Liver (tissue), 9 donors: Measurements from ENCODE around the gene RUNDC1. TPM values are rescaled to one million over a fixed set of nuclear protein-coding genes. Genes with fewer than 3 reads are reported as not detected.

Source experiments
- DNase-seq: peaks from one replicate; pipeline ENCODE4 v3.0.0-alpha.2; 2017; ENCODE audit warnings: low spot score
- H3K27ac ChIP-seq, 2 donors: one replicate each; pipeline ENCODE4 v1.7.0; 2013; ENCODE audit warnings: inconsistent platforms in 2 of 2, low read length in 2 of 2, control low read depth in 1 of 2, low read depth in 1 of 2, mild to moderate bottlenecking in 1 of 2
- H3K27me3 ChIP-seq, 4 donors: one replicate each; pipeline versions ENCODE4 v1.6.1 to v1.7.0; 2013; ENCODE audit warnings: low read length in 3 of 4, inconsistent platforms in 1 of 4, mild to moderate bottlenecking in 1 of 4, moderate library complexity in 1 of 4; ENCODE audit not compliant: control insufficient read depth in 4 of 4, insufficient read depth in 4 of 4
- H3K36me3 ChIP-seq, 4 donors: one replicate each; pipeline versions ENCODE4 v1.6.1 to v1.7.0; 2013; ENCODE audit warnings: low read length in 3 of 4, mild to moderate bottlenecking in 3 of 4, low read depth in 1 of 4, moderate library complexity in 1 of 4; ENCODE audit not compliant: control insufficient read depth in 4 of 4, insufficient read depth in 3 of 4
- H3K4me1 ChIP-seq, 4 donors: one replicate each; pipeline versions ENCODE4 v1.6.1 to v1.7.0; 2013; ENCODE audit warnings: low read length in 3 of 4, mild to moderate bottlenecking in 3 of 4, moderate library complexity in 1 of 4; ENCODE audit not compliant: control insufficient read depth in 4 of 4, insufficient read depth in 4 of 4
- H3K4me3 ChIP-seq, 3 donors: one replicate each; pipeline versions ENCODE4 v1.6.1 to v1.7.0; 2013; ENCODE audit warnings: low read length in 3 of 3, control low read depth in 1 of 3, low read depth in 1 of 3, mild to moderate bottlenecking in 1 of 3
- H3K9ac ChIP-seq, 2 donors: one replicate each; pipeline ENCODE4 v1.7.0; 2013; ENCODE audit warnings: low read length in 2 of 2, mild to moderate bottlenecking in 2 of 2, moderate library complexity in 2 of 2, control low read depth in 1 of 2, low read depth in 1 of 2
- H3K9me3 ChIP-seq, 4 donors: one replicate each; pipeline versions ENCODE4 v1.6.1 to v1.7.0; 2013; ENCODE audit warnings: low read length in 3 of 4; ENCODE audit not compliant: control insufficient read depth in 4 of 4
- HNF4A ChIP-seq, 2 donors: conservative IDR thresholded peaks; 2 replicates each; pipeline ENCODE4 v1.6.1; 2016; ENCODE audit warnings: antibody characterized with exemption in 2 of 2, mild to moderate bottlenecking in 2 of 2
- HNF4G ChIP-seq: IDR thresholded peaks from 2 replicates; pipeline ENCODE4 v1.6.1; 2016; ENCODE audit warnings: antibody characterized with exemption
- REST ChIP-seq: IDR thresholded peaks from 2 replicates; pipeline ENCODE4 v1.6.1; 2016; ENCODE audit warnings: antibody characterized with exemption, mild to moderate bottlenecking
- RXRA ChIP-seq, 2 donors: IDR thresholded peaks; 2 replicates each; pipeline ENCODE4 v1.6.1; 2017 to 2018; ENCODE audit warnings: antibody characterized with exemption in 2 of 2, mild to moderate bottlenecking in 1 of 2
- SP1 ChIP-seq: IDR thresholded peaks from 2 replicates; pipeline ENCODE4 v1.6.1; 2018; ENCODE audit warnings: antibody characterized with exemption, mild to moderate bottlenecking
- YY1 ChIP-seq: IDR thresholded peaks from 2 replicates; pipeline ENCODE4 v1.6.1; 2016; ENCODE audit warnings: antibody characterized with exemption, mild to moderate bottlenecking
- WGBS: extraction: QIAGEN DNeasy Blood & Tissue Kit; methylation state at CpG from one replicate; pipeline ENCODE4 v1.1.7; 2013; 5-methylcytosine and 5-hydroxymethylcytosine counted together
- polyA plus RNA-seq, 2 donors: library from polyadenylated mRNA; stranded (reverse) in 1 of 2; unstranded in 1 of 2; fragments of 200-250 nt in 1 of 2; fragments of >200 nt in 1 of 2; fragmentation: Nextera tagmentation in 1 of 2; extraction: Ambion mirVana in 1 of 2; gene quantifications; one replicate each; pipeline versions ENCODE4 v1.2.1 to v1.2.3, GENCODE V29; 2013 to 2015
- total RNA-seq, 2 donors: library from RNA; depleted of rRNA; stranded (reverse); fragments of >200 nt; gene quantifications; one replicate each; pipeline ENCODE4 v1.2.3, GENCODE V29; 2014
- TF ChIP-seq, protein P1 (sequence below): fragments of 150-350 bp; IDR thresholded peaks from 2 replicates; pipeline ENCODE4 v1.5.1; 2017; ENCODE audit warnings: improper control_type of control experiment, low read depth, low read length; ENCODE audit not compliant: missing input control
- TF ChIP-seq, protein P2 (sequence below): IDR thresholded peaks from 2 replicates; pipeline ENCODE4 v1.6.1; 2016; ENCODE audit warnings: antibody characterized with exemption
- donor health status: healthy.
- donor health status: healthy.
- donor health status: healthy.
- donor health status: healthy.
- donor health status: healthy.

The RUNDC1 gene
- total and polyA plus RNA-seq, 4 donors = 2.9 to 8.1 (median 4.4) TPM

DNA sequence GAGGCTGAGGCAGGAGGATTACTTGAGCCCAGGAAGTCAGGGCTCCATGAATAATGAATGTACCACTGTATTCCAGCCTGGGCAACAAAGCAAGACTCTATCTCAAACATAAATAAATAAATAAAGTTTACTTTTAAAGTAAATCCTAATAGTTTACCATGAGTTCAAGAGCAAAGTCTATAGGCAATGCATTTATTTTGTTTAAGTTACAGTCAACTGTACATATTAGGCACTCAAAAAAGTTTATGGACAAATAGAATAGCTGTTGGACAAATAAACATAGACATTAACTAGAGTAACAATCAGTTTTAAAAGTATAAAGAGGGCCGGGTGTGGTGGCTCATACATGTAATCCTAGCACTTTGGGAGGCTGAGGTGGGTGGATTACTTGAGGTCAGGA lies 12.4 kb upstream of the RUNDC1 start:
- no peaks in the 10 kb centered on the region for H3K27me3 ChIP-seq
- no peak for TF ChIP-seq RXRA (IDR thresholded peaks at IDR 0.05)
- no peak for TF ChIP-seq HNF4G
- TF ChIP-seq HNF4A (conservative IDR thresholded peaks at IDR 0.05) = no peak
- TF ChIP-seq, protein P1, sequence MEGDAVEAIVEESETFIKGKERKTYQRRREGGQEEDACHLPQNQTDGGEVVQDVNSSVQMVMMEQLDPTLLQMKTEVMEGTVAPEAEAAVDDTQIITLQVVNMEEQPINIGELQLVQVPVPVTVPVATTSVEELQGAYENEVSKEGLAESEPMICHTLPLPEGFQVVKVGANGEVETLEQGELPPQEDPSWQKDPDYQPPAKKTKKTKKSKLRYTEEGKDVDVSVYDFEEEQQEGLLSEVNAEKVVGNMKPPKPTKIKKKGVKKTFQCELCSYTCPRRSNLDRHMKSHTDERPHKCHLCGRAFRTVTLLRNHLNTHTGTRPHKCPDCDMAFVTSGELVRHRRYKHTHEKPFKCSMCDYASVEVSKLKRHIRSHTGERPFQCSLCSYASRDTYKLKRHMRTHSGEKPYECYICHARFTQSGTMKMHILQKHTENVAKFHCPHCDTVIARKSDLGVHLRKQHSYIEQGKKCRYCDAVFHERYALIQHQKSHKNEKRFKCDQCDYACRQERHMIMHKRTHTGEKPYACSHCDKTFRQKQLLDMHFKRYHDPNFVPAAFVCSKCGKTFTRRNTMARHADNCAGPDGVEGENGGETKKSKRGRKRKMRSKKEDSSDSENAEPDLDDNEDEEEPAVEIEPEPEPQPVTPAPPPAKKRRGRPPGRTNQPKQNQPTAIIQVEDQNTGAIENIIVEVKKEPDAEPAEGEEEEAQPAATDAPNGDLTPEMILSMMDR = no peak
- TF ChIP-seq YY1 = no peak
- TF ChIP-seq, protein P2, sequence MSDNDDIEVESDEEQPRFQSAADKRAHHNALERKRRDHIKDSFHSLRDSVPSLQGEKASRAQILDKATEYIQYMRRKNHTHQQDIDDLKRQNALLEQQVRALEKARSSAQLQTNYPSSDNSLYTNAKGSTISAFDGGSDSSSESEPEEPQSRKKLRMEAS = no peak
- no peak for TF ChIP-seq REST
- no peak overlapping the region for H3K27ac ChIP-seq
- WGBS = 84% methylated on average over 1 of the region's 1 CpG
- H3K9me3 ChIP-seq = no peaks in the 10 kb centered on the region
- H3K36me3 ChIP-seq = no peaks in the 10 kb centered on the region
- H3K9ac ChIP-seq = no peak overlapping the region
- H3K4me1 ChIP-seq = peaks cover 1 to 13% (median 7%) of the 10 kb centered on the region in 4 donors
- DNase-seq = no peak
- H3K4me3 ChIP-seq = no peak overlapping the region

DNA sequence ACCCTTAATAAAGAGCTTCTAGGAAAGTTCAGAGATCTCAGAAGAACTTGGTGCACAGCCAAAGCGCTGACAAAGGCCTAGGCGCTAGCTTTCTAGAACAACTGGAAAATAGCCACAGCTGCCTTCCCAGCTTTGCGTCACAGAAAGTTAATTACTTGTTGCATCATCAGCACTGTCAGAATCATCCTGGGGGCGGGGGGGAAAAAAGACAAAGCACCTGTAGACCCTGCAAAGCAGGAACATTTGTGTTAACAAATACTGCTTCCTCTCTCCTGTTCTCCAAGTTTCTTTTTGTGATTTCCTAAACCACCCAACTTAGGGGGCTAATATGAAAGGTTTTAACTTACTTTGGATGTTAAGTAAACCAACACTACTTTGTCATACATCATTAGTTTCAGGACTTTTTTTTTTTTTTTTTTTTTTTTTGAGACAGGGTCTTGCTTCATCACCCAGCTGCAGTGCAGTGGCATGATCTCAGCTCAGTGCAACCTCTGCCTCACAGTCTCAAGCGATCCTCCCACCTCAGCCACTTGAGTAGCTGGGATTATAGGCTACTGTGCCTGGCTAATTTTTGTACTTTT lies 11.3 kb upstream of the RUNDC1 start:
- H3K27me3 ChIP-seq = no peaks in the 10 kb centered on the region
- WGBS = 52% methylated on average over 5 of the region's 5 CpGs
- no peaks in the 10 kb centered on the region for H3K9me3 ChIP-seq
- no peak overlapping the region for H3K27ac ChIP-seq
- H3K4me3 ChIP-seq = no peak overlapping the region
- H3K4me1 ChIP-seq = peaks cover 0 to 3% (median 0%) of the 10 kb centered on the region in 4 donors
- no peak overlapping the region for H3K9ac ChIP-seq
- no peaks in the 10 kb centered on the region for H3K36me3 ChIP-seq
- TF ChIP-seq REST (no peak), HNF4A (conservative IDR thresholded peaks at IDR 0.05) (no peak), SP1 (no peak)
- TF ChIP-seq, protein P1 = no peak
- DNase-seq = no peak
